H9 (cell line): Measurements from ENCODE around the gene FANCC. TPM values are rescaled to one million over a fixed set of nuclear protein-coding genes. Genes with fewer than 3 reads are reported as not detected.

Source experiments
- DNase-seq: peaks from one replicate; pipeline ENCODE4 v3.0.0-alpha.2; 2017
- H2AFZ ChIP-seq: one replicate; pipeline ENCODE4 v1.6.1; 2013; ENCODE audit warnings: mild to moderate bottlenecking, low read length, control low read depth, moderate library complexity
- H2AK5ac ChIP-seq: 2 replicates; pipeline ENCODE4 v1.6.1; 2013; ENCODE audit warnings: low read length, control low read depth, mixed read lengths; ENCODE audit not compliant: insufficient read length
- H2BK120ac ChIP-seq: one replicate; pipeline ENCODE4 v1.6.1; 2013; ENCODE audit warnings: low read depth, mild to moderate bottlenecking, low read length, control low read depth, inconsistent platforms; ENCODE audit not compliant: poor library complexity, severe bottlenecking
- H2BK12ac ChIP-seq: 2 replicates; pipeline ENCODE4 v1.6.1; 2013; ENCODE audit warnings: low read length, control low read depth, mixed read lengths, low read depth; ENCODE audit not compliant: insufficient read length
- H2BK15ac ChIP-seq: 2 replicates; pipeline ENCODE4 v1.6.1; 2013; ENCODE audit warnings: low read depth, low read length, control low read depth
- H2BK20ac ChIP-seq: one replicate; pipeline ENCODE4 v1.6.1; 2013; ENCODE audit warnings: low read depth, mild to moderate bottlenecking, low read length, control low read depth, inconsistent platforms; ENCODE audit not compliant: poor library complexity, severe bottlenecking
- H2BK5ac ChIP-seq: 2 replicates; pipeline ENCODE4 v1.6.1; 2013; ENCODE audit warnings: low read length, control low read depth, mixed read lengths; ENCODE audit not compliant: insufficient read length
- H3K14ac ChIP-seq: 2 replicates; pipeline ENCODE4 v1.6.1; 2013; ENCODE audit warnings: low read length, control low read depth; ENCODE audit not compliant: insufficient read depth
- H3K18ac ChIP-seq: 2 replicates; pipeline ENCODE4 v1.6.1; 2013; ENCODE audit warnings: low read depth, mild to moderate bottlenecking, mixed read lengths, low read length, control low read depth; ENCODE audit not compliant: insufficient read length
- H3K23ac ChIP-seq: 2 replicates; pipeline ENCODE4 v1.6.1; 2013; ENCODE audit warnings: low read length, control low read depth, mixed read lengths, low read depth; ENCODE audit not compliant: insufficient read length
- H3K23me2 ChIP-seq: 2 replicates; pipeline ENCODE4 v1.6.1; 2013; ENCODE audit warnings: low read depth, mild to moderate bottlenecking, mixed read lengths, low read length, control low read depth; ENCODE audit not compliant: insufficient read length, poor library complexity, severe bottlenecking
- H3K27ac ChIP-seq: 2 replicates; pipeline ENCODE4 v1.5.1; 2013; ENCODE audit warnings: low read length, control low read depth, mixed read lengths, low read depth; ENCODE audit not compliant: insufficient read length
- H3K27me3 ChIP-seq: 2 replicates; pipeline ENCODE4 v1.6.1; 2013; ENCODE audit warnings: low read length, control low read depth, inconsistent platforms; ENCODE audit not compliant: insufficient read depth
- H3K4ac ChIP-seq: 2 replicates; pipeline ENCODE4 v1.6.1; 2013; ENCODE audit warnings: low read depth, mild to moderate bottlenecking, control low read depth, inconsistent platforms, low read length, moderate library complexity
- H3K4me1 ChIP-seq: 2 replicates; pipeline ENCODE4 v1.6.1; 2013; ENCODE audit warnings: low read length, control low read depth, inconsistent platforms; ENCODE audit not compliant: insufficient read depth
- H3K4me2 ChIP-seq: 2 replicates; pipeline ENCODE4 v1.6.1; 2013; ENCODE audit warnings: low read length, control low read depth, mixed read lengths; ENCODE audit not compliant: insufficient read length, insufficient read depth
- H3K56ac ChIP-seq: 2 replicates; pipeline ENCODE4 v1.6.1; 2013; ENCODE audit warnings: low read depth, mild to moderate bottlenecking, mixed read lengths, low read length, control low read depth; ENCODE audit not compliant: insufficient read length
- H3K79me1 ChIP-seq: 2 replicates; pipeline ENCODE4 v1.6.1; 2013; ENCODE audit warnings: low read depth, mild to moderate bottlenecking, moderate library complexity, low read length, control low read depth, inconsistent platforms; ENCODE audit not compliant: insufficient read depth, poor library complexity, severe bottlenecking
- H3K79me2 ChIP-seq: 2 replicates; pipeline ENCODE4 v1.6.1; 2013; ENCODE audit warnings: low read length, control low read depth, inconsistent platforms; ENCODE audit not compliant: insufficient read depth
- H3K9ac ChIP-seq: 2 replicates; pipeline ENCODE4 v1.6.1; 2013; ENCODE audit warnings: low read length, control low read depth, mixed read lengths; ENCODE audit not compliant: insufficient read length; ENCODE audit errors: extremely low read depth
- H3K9me3 ChIP-seq: one replicate; pipeline ENCODE4 v1.6.1; 2013; ENCODE audit warnings: low read depth, low read length, inconsistent platforms; ENCODE audit not compliant: control insufficient read depth
- H3T11ph ChIP-seq: one replicate; pipeline ENCODE4 v1.6.1; 2013; ENCODE audit warnings: mild to moderate bottlenecking, low read length, control low read depth, inconsistent platforms
- H4K20me1 ChIP-seq: one replicate; pipeline ENCODE4 v1.6.1; 2013; ENCODE audit not compliant: control insufficient read depth, insufficient read length, insufficient read depth
- H4K5ac ChIP-seq: 2 replicates; pipeline ENCODE4 v1.6.1; 2013; ENCODE audit warnings: low read depth, mild to moderate bottlenecking, mixed read lengths, low read length, control low read depth; ENCODE audit not compliant: insufficient read length
- H4K8ac ChIP-seq: replicated peaks from 2 replicates; pipeline ENCODE4 v1.6.1; 2013; ENCODE audit warnings: low read length, control low read depth, mixed read lengths, low read depth; ENCODE audit not compliant: insufficient read length
- H4K91ac ChIP-seq: 2 replicates; pipeline ENCODE4 v1.6.1; 2013; ENCODE audit warnings: low read depth, mild to moderate bottlenecking, moderate library complexity, mixed read lengths, low read length, control low read depth; ENCODE audit not compliant: insufficient read length
- H3K27ac Mint-ChIP-seq, 3 experiments: 2 replicates in 2 of 3; 3 replicates in 1 of 3; pipeline ENCODE4 v1.8.0; 2020 to 2021; ENCODE audit warnings: mixed read lengths in 3 of 3, mild to moderate bottlenecking in 1 of 3, moderate library complexity in 1 of 3
- H3K27me3 Mint-ChIP-seq: 2 replicates; pipeline ENCODE4 v1.8.0; 2021; ENCODE audit warnings: low read depth, mild to moderate bottlenecking, moderate library complexity, mixed read lengths
- H3K36me3 Mint-ChIP-seq, 3 experiments: 2 replicates in 2 of 3; 3 replicates in 1 of 3; pipeline ENCODE4 v1.8.0; 2020 to 2021; ENCODE audit warnings: low read depth in 3 of 3, mixed read lengths in 3 of 3; ENCODE audit not compliant: insufficient read depth in 1 of 3
- H3K4me1 Mint-ChIP-seq, 2 experiments: 2 replicates each; pipeline ENCODE4 v1.8.0; 2020; ENCODE audit warnings: mixed read lengths in 2 of 2
- H3K4me3 Mint-ChIP-seq, 2 experiments: 2 replicates in 1 of 2; 3 replicates in 1 of 2; pipeline ENCODE4 v1.8.0; 2020 to 2021; ENCODE audit warnings: mild to moderate bottlenecking in 2 of 2, mixed read lengths in 2 of 2, moderate library complexity in 1 of 2
- H3K9me3 Mint-ChIP-seq, 2 experiments: 2 replicates in 1 of 2; 3 replicates in 1 of 2; pipeline ENCODE4 v1.8.0; 2020; ENCODE audit warnings: mild to moderate bottlenecking in 2 of 2, mixed read lengths in 2 of 2, moderate library complexity in 1 of 2
- CTCF ChIP-seq: fragments of 200-600 bp; sonication (generic); conservative IDR thresholded peaks from 3 replicates; pipeline ENCODE4 v1.8.0; 2021; ENCODE audit warnings: antibody characterized with exemption, mild to moderate bottlenecking
- WGBS: extraction: QIAGEN DNeasy Blood & Tissue Kit; methylation state at CpG from one replicate; pipeline ENCODE4 v1.1.7; 2013; ENCODE audit warnings: missing lambda C conversion rate, low lambda C conversion rate, mixed read lengths; ENCODE audit not compliant: insufficient read length; ENCODE audit errors: extremely low coverage; 5-methylcytosine and 5-hydroxymethylcytosine counted together
- total RNA-seq: library from RNA; stranded (reverse); gene quantifications from 2 replicates; pipeline ENCODE4 v1.2.1, GENCODE V29; 2021

The FANCC gene
- total RNA-seq, 1 experiment from 2014 or later, result 14.6 TPM

- H3K4ac ChIP-seq, result no peak overlapping the region
- H3K4me2 ChIP-seq, result no peak overlapping the region
- no peak for TF ChIP-seq CTCF
- no peaks in the 10 kb centered on the region for H3K79me2 ChIP-seq
- no peaks in the 10 kb centered on the region for H3K23me2 ChIP-seq
- no peak overlapping the region for H3K9ac ChIP-seq
- no peaks in the 10 kb centered on the region for H3K9me3 ChIP-seq
- no peak overlapping the region for H3K56ac ChIP-seq
- no peak overlapping the region for H2BK12ac ChIP-seq
- H2BK20ac ChIP-seq, result no peak overlapping the region
- H3K27ac Mint-ChIP-seq, result no peak overlapping the region
- H4K91ac ChIP-seq, result no peak overlapping the region
- no peak for DNase-seq
- WGBS, result no CpG with 5 or more reads among the region's 2 CpGs
- no peak overlapping the region for H3K27ac ChIP-seq
- no peak overlapping the region for H2AFZ ChIP-seq
- H3K27me3 Mint-ChIP-seq, result no peaks in the 10 kb centered on the region; the same call in 1 of the 2 replicates
- no peak overlapping the region for H2BK15ac ChIP-seq
- no peaks in the 10 kb centered on the region for H3K9me3 Mint-ChIP-seq
- H2BK120ac ChIP-seq, result no peak overlapping the region
- no peaks in the 10 kb centered on the region for H4K20me1 ChIP-seq
- peaks cover 14% of the 10 kb centered on the region in 2 experiments for H3K4me1 Mint-ChIP-seq
- no peak overlapping the region for H3K14ac ChIP-seq
- H4K5ac ChIP-seq, result no peak overlapping the region
- H3T11ph ChIP-seq, result no peak overlapping the region
- H3K36me3 Mint-ChIP-seq, result peaks cover 0 to 8% (median 4%) of the 10 kb centered on the region in 3 experiments; a peak in 4 of 7 replicates
- H3K4me1 ChIP-seq, result no peaks in the 10 kb centered on the region; the same call in 1 of the 2 replicates
- H3K4me3 Mint-ChIP-seq, result no peak overlapping the region
- H3K27me3 ChIP-seq, result no peaks in the 10 kb centered on the region
- no peak overlapping the region for H4K8ac ChIP-seq
- H3K23ac ChIP-seq, result no peak overlapping the region
- H3K18ac ChIP-seq, result no peak overlapping the region
- H2BK5ac ChIP-seq, result no peak overlapping the region
- H2AK5ac ChIP-seq, result no peak overlapping the region
- H3K79me1 ChIP-seq, result no peaks in the 10 kb centered on the region
Measured at GRCh38 chr9:95067897-95068296, 249.6 kb downstream of the FANCC start.
